H1 (cell line): ENCODE data around the gene NFASC.

Experiments used
- ASH2L ChIP-seq: fragments of 200-600, 300-600 bp; sonication (generic); IDR thresholded peaks from one replicate; pipeline ENCODE4 v1.7.1; 2017; ENCODE audit warnings: low read length
- EZH2 ChIP-seq: fragments of 200-600 bp; sonication (generic); IDR thresholded peaks from 2 replicates; pipeline ENCODE4 v1.7.1; 2012; ENCODE audit warnings: low read depth, mild to moderate bottlenecking, moderate library complexity, low read length, inconsistent platforms; ENCODE audit not compliant: severe bottlenecking
- KDM5A ChIP-seq: fragments of 200-600 bp; IDR thresholded peaks from 2 replicates; pipeline ENCODE4 v1.7.1; 2012; ENCODE audit warnings: mild to moderate bottlenecking, low read length, inconsistent platforms, mixed read lengths
- POLR2A ChIP-seq, 2 experiments: IDR thresholded peaks; 1 replicate in 1 of 2; 2 replicates in 1 of 2; pipeline ENCODE4 v1.6.1; 2011; ENCODE audit warnings: low read depth in 2 of 2, low read length in 2 of 2, mild to moderate bottlenecking in 2 of 2; ENCODE audit errors: control extremely low read depth in 1 of 2
- RXRA ChIP-seq: IDR thresholded peaks from 2 replicates; pipeline ENCODE4 v1.6.1; 2011; ENCODE audit warnings: low read depth, mild to moderate bottlenecking, low read length, moderate library complexity; ENCODE audit not compliant: insufficient read depth
- SP4 ChIP-seq: IDR thresholded peaks from 2 replicates; pipeline ENCODE4 v1.6.1; 2012; ENCODE audit warnings: low read length, inconsistent platforms
- TAF1 ChIP-seq: IDR thresholded peaks from 2 replicates; pipeline ENCODE4 v1.6.1; 2011; ENCODE audit warnings: mild to moderate bottlenecking, low read depth, low read length
- TF ChIP-seq, protein P1 (sequence below), 3 experiments: IDR thresholded peaks; 1 replicate in 2 of 3; 2 replicates in 1 of 3; pipeline versions ENCODE4 v1.5.1 to v1.6.1; 2011; ENCODE audit warnings: low read length in 3 of 3, mild to moderate bottlenecking in 3 of 3, inconsistent platforms in 2 of 3, low read depth in 1 of 3, moderate library complexity in 1 of 3; ENCODE audit not compliant: insufficient read depth in 1 of 3; ENCODE audit errors: control extremely low read depth in 1 of 3

DNA sequence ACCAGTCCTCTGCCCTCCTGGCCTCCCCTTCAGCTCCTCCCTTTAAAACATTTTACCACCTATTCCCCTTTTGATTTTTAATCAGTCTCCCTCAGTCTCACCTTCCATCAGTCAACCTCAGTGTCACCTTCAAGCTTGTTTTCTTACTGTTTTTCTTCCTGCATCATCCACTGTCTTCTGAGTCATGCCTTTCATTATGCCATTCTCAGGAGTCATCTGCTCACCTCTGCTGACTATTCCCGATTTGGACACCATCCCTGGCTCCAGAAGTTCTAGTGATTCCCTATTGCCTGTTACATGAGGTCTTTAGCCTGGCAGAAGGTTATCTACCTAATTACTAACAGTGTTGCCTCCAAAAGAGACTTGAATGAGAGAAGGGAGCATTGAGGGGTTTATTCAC lies 23.9 kb downstream of the NFASC start:
- TF ChIP-seq ASH2L (no peak), TAF1 (no peak), EZH2 (no peak), POLR2A (IDR thresholded peaks at IDR 0.05; ENCODE audit: control extremely low read depth in 1 of 2, low read depth in 2 of 2, low read length in 2 of 2) (no peak), SP4 (no peak), RXRA (no peak), KDM5A (no peak)
- TF ChIP-seq, protein P1, sequence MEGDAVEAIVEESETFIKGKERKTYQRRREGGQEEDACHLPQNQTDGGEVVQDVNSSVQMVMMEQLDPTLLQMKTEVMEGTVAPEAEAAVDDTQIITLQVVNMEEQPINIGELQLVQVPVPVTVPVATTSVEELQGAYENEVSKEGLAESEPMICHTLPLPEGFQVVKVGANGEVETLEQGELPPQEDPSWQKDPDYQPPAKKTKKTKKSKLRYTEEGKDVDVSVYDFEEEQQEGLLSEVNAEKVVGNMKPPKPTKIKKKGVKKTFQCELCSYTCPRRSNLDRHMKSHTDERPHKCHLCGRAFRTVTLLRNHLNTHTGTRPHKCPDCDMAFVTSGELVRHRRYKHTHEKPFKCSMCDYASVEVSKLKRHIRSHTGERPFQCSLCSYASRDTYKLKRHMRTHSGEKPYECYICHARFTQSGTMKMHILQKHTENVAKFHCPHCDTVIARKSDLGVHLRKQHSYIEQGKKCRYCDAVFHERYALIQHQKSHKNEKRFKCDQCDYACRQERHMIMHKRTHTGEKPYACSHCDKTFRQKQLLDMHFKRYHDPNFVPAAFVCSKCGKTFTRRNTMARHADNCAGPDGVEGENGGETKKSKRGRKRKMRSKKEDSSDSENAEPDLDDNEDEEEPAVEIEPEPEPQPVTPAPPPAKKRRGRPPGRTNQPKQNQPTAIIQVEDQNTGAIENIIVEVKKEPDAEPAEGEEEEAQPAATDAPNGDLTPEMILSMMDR (IDR thresholded peaks at IDR 0.05; ENCODE audit: control extremely low read depth in 1 of 3, insufficient read depth in 1 of 3, low read depth in 1 of 3, low read length in 3 of 3) = no peak
